Prostate gland (tissue), 2 donors: ENCODE results near the gene CPLANE1. TPM values are rescaled to one million over a fixed set of nuclear protein-coding genes. Genes with fewer than 3 reads are reported as not detected.
"Not testable (repeated sequence)": the region's sequence is repeated elsewhere in the genome, so short reads cannot be mapped to it uniquely, and the experiment has no call there.

Source experiments
- DNase-seq: peaks from one replicate; pipeline ENCODE4 v3.0.0-alpha.2; 2019; ENCODE audit warnings: low spot score
- H3K27ac ChIP-seq, 2 donors: fragments of 200-600 bp; sonication (generic); 2 replicates each; pipeline ENCODE4 v1.5.1; 2017 to 2019
- H3K27me3 ChIP-seq: fragments of 200-600 bp; sonication (generic); replicated peaks from 2 replicates; pipeline ENCODE4 v1.5.1; 2019; ENCODE audit not compliant: insufficient read depth
- H3K36me3 ChIP-seq, 2 donors: fragments of 200-600 bp; sonication (generic); 1 replicate in 1 of 2; 2 replicates in 1 of 2; pipeline versions ENCODE4 v1.5.1 to v1.8.1; 2017 to 2019
- H3K4me1 ChIP-seq: fragments of 200-600 bp; sonication (generic); replicated peaks from 2 replicates; pipeline ENCODE4 v1.5.1; 2019
- H3K4me3 ChIP-seq, 2 donors: fragments of 200-600 bp; sonication (generic); 2 replicates each; pipeline ENCODE4 v1.5.1; 2017 to 2019
- H3K9me3 ChIP-seq: fragments of 200-600 bp; sonication (generic); 2 replicates; pipeline ENCODE4 v1.5.1; 2017
- POLR2A ChIP-seq: fragments of 450-650 bp; IDR thresholded peaks from one replicate; pipeline ENCODE4 v1.6.1; 2016; ENCODE audit warnings: antibody characterized with exemption, mild to moderate bottlenecking
- POLR2AphosphoS5 ChIP-seq: sonication (generic); formaldehyde crosslinking; IDR thresholded peaks from one replicate; pipeline ENCODE4 v1.6.1; 2017; ENCODE audit warnings: antibody characterized with exemption
- whole genome bisulfite sequencing: methylation state at CpG from one replicate; pipeline ENCODE4 v1.1.5; 2018; 5-methylcytosine and 5-hydroxymethylcytosine counted together
- intact Hi-C: fragments of 100-400 bp; cut with DNase I; formaldehyde crosslinking; loops from one replicate; pipeline ENCODE4 v1.14.2; 2022
- total RNA-seq, 2 donors: library from RNA; depleted of rRNA; stranded (reverse); fragments of >200 nt; gene quantifications; one replicate each; pipeline ENCODE4 v1.1.0, GENCODE V29; 2016
- TF ChIP-seq, protein P1 (sequence below), 4 experiments: fragments of 200-600 bp in 2 of 4; fragments of 450-650 bp in 2 of 4; sonication (generic) in 2 of 4; IDR thresholded peaks; 1 replicate in 3 of 4; 2 replicates in 1 of 4; pipeline ENCODE4 v1.5.1; 2016 to 2019; ENCODE audit warnings: antibody characterized with exemption in 4 of 4, mild to moderate bottlenecking in 2 of 4, moderate library complexity in 2 of 4

CPLANE1 gene
- total RNA-seq, 2 donors from 2014 or later, result 17.2 to 27.8 TPM

DNA sequence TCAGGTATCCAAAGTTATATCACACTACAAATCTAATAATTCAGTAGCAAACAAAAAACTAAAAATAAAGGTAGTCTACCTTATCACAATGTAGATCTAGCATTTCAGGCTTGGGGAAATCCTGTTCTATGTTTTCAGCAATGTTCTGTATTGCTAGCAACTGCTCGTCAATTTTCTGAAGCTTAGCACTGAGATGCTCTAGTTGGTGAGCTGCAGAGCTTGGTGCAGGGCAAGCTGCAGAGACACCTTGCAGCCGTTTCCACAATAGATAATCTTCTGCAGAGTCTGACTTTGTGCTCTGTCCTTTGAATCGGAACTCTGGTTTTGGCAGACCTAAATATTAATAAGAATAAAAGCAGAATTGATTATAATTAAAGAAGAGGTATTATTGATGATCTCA, 95.5 kb downstream of the CPLANE1 start:
- TF ChIP-seq POLR2A, result no peak
- TF ChIP-seq, protein P1, sequence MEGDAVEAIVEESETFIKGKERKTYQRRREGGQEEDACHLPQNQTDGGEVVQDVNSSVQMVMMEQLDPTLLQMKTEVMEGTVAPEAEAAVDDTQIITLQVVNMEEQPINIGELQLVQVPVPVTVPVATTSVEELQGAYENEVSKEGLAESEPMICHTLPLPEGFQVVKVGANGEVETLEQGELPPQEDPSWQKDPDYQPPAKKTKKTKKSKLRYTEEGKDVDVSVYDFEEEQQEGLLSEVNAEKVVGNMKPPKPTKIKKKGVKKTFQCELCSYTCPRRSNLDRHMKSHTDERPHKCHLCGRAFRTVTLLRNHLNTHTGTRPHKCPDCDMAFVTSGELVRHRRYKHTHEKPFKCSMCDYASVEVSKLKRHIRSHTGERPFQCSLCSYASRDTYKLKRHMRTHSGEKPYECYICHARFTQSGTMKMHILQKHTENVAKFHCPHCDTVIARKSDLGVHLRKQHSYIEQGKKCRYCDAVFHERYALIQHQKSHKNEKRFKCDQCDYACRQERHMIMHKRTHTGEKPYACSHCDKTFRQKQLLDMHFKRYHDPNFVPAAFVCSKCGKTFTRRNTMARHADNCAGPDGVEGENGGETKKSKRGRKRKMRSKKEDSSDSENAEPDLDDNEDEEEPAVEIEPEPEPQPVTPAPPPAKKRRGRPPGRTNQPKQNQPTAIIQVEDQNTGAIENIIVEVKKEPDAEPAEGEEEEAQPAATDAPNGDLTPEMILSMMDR (IDR thresholded peaks at IDR 0.05), result no peak
- no peak for TF ChIP-seq POLR2AphosphoS5
- Histone ChIP-seq H3K9me3 (no peaks in the 10 kb centered on the region), H3K36me3 (no peaks in the 10 kb centered on the region), H3K27me3 (no peaks in the 10 kb centered on the region), H3K4me3 (no peak overlapping the region), H3K27ac (no peak overlapping the region), H3K4me1 (no peaks in the 10 kb centered on the region)
- DNase-seq, result no peak
- intact Hi-C loops, result no loop called here
- 72% methylated on average over 3 of the region's 3 CpGs for WGBS

DNA sequence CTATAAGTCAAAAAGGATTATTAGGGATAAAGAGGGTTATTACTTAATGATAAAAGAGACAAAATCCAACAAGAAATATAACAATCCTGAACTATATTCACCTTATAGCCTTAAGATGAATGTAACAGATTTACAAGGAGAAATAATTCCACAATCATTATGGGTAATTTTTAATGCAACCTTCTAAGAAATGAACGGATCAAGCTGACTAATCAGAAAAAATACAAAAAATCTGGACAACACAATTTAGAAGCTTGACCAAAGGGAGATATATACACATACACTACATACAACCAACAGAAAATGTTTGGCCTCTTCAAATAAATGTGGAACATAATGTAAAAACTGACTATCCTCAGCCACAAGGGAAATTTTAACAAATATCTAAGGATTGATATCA, 102.3 kb downstream of the CPLANE1 start:
- Histone ChIP-seq H3K4me3 (no peak overlapping the region), H3K27me3 (no peaks in the 10 kb centered on the region), H3K27ac (no peak overlapping the region), H3K36me3 (no peaks in the 10 kb centered on the region), H3K4me1 (no peaks in the 10 kb centered on the region), H3K9me3 (no peaks in the 10 kb centered on the region)
- intact Hi-C loops, result no loop called here
- 95% methylated on average over 1 of the region's 1 CpG for WGBS
- TF ChIP-seq POLR2A (no peak), POLR2AphosphoS5 (no peak)
- TF ChIP-seq, protein P1 (IDR thresholded peaks at IDR 0.05), result no peak
- DNase-seq, result no peak

DNA sequence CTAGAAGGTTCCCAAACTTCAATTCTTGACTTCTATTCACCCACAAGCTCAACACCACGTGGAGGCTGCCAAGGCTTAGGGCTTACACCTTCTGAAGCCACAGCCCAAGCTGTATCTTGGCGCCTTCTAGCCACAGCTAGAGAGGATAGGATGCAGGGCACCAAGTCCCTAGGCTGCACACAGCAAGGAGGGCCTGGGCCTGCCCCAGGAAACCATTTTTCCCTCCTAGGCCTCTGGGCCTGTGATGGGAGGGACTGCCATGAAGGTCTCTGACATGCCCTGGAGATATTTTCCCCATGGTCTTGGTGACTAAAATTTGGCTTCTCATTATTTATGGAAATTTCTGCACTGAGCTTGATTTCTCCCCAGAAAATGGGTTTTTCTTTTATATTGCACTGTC, 112.5 kb downstream of the CPLANE1 start:
- TF ChIP-seq POLR2A (no peak), POLR2AphosphoS5 (no peak)
- TF ChIP-seq, protein P1 (IDR thresholded peaks at IDR 0.05), result no peak
- H3K4me3 ChIP-seq, result no peak overlapping the region
- intact Hi-C loops, result no loop called here
- no peaks in the 10 kb centered on the region for H3K36me3 ChIP-seq
- H3K9me3 ChIP-seq, result no peaks in the 10 kb centered on the region
- 95% methylated on average over 2 of the region's 2 CpGs for WGBS
- no peaks in the 10 kb centered on the region for H3K27me3 ChIP-seq
- no peaks in the 10 kb centered on the region for H3K4me1 ChIP-seq
- no peak overlapping the region for H3K27ac ChIP-seq
- no peak for DNase-seq

DNA sequence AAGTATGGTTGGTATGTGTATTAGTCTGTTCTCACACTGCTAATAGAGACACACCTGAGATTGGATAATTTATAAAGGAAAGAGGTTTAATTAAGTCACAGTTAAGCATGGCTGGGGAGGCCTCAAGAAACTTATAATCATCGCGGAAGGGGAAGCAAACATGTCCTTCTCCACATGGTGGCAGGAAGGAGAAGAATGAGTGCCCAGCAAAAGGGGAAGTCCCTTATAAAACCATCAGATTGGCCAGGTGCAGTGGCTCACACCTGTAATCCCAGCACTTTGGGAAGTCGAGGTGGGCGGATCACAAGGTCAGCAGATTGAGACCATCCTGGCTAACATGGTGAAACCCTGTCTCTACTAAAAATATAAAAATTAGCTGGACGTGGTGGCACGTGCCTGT, 113.9 kb downstream of the CPLANE1 start:
- WGBS, result 96% methylated on average over 6 of the region's 6 CpGs
- H3K27ac ChIP-seq, H3K36me3 ChIP-seq, H3K4me1 ChIP-seq, H3K4me3 ChIP-seq, H3K27me3 ChIP-seq, intact Hi-C loops, H3K9me3 ChIP-seq, DNase-seq: not testable (repeated sequence)

DNA sequence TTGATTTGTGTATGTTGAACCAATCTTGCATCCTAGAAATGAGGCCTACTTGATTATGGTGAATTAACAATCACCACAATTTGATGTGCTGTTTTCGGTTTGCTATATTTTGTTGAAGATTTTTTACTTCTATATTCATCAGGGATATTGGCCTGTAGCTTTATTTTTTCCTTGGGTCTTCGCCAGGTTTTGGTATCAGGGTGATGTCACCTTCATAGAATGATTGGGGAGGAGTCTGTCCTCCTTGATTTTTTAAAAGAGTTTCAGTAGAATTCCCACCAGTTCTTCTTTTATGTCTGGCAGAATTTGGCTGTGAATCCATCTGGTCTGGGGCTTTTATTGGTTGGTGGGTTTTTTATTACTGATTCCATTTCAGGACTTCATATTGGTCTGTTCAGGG, 115.2 kb downstream of the CPLANE1 start:
- no peaks in the 10 kb centered on the region for H3K36me3 ChIP-seq
- no peaks in the 10 kb centered on the region for H3K9me3 ChIP-seq
- no peak overlapping the region for H3K4me3 ChIP-seq
- H3K27ac ChIP-seq, result no peak overlapping the region
- no peak for DNase-seq
- intact Hi-C loops, result no loop called here
- no peaks in the 10 kb centered on the region for H3K27me3 ChIP-seq
- 94% methylated on average over 2 of the region's 2 CpGs for WGBS
- TF ChIP-seq, protein P1 (IDR thresholded peaks at IDR 0.05), result no peak
- TF ChIP-seq POLR2AphosphoS5, result no peak
- no peak for TF ChIP-seq POLR2A
- no peaks in the 10 kb centered on the region for H3K4me1 ChIP-seq
